ENCODE data around the gene DNPH1. TPM values are rescaled to one million over a fixed set of nuclear protein-coding genes. Genes with fewer than 3 reads are reported as not detected.

Gene DNPH1
- polyA plus RNA-seq, 3 donors: 31.9 to 55.4 (median 42.7) TPM

- Histone ChIP-seq H3K4me2 (replicated peaks; ENCODE audit: extremely low read depth, low read length, poor library complexity, severe bottlenecking) (no peak overlapping the region), H2AFZ (ENCODE audit: insufficient read depth, low read depth, low read length, poor library complexity, severe bottlenecking) (no peak overlapping the region), H3K79me2 (ENCODE audit: insufficient read depth, low read length) (no peaks in the 10 kb centered on the region), H3K27ac (ENCODE audit: low read depth in 1 of 2, low read length in 2 of 2) (no peak overlapping the region), H3K36me3 (replicated peaks in 1 of 2; ENCODE audit: control insufficient read depth in 1 of 2, insufficient read depth in 2 of 2, low read length in 2 of 2) (peaks cover 18 to 26% of the 10 kb centered on the region in 2 donors), H3K27me3 (ENCODE audit: control insufficient read depth in 2 of 2, insufficient read depth in 2 of 2, low read length in 2 of 2) (peaks cover 0 to 9% of the 10 kb centered on the region in 2 donors), H3K9me3 (replicated peaks in 1 of 2; ENCODE audit: control insufficient read depth in 1 of 2, insufficient read depth in 1 of 2, low read length in 2 of 2) (no peaks in the 10 kb centered on the region), H3K9ac (ENCODE audit: insufficient read depth, low read length, poor library complexity, severe bottlenecking) (no peak overlapping the region), H3K4me3 (replicated peaks in 1 of 3; ENCODE audit: low read depth in 2 of 3, low read length in 3 of 3) (no peak overlapping the region), H4K20me1 (ENCODE audit: insufficient read depth, low read length) (no peaks in the 10 kb centered on the region), H3K4me1 (ENCODE audit: control insufficient read depth in 1 of 2, insufficient read depth in 2 of 2, low read length in 2 of 2) (peaks cover 21 to 32% of the 10 kb centered on the region in 2 donors)
- Mint-ChIP-seq H3K4me1 (peaks cover 34% of the 10 kb centered on the region), H3K4me3 (no peak overlapping the region), H3K9me3 (no peaks in the 10 kb centered on the region), H3K36me3 (peaks cover 20 to 33% of the 10 kb centered on the region in 2 donors), H3K27me3 (ENCODE audit: low read depth in 3 of 3) (peaks cover 6 to 10% (median 7%) of the 10 kb centered on the region in 3 donors), H3K27ac (peak overlapping the region in 4 of 7 donors; percentile 20 to 60 (median 22))
- no peak for DNase-seq
- intact Hi-C loops (cut with micrococcal nuclease): no loop called here
- WGBS (ENCODE audit: insufficient coverage): 72% methylated on average over 7 of the region's 11 CpGs
- TF ChIP-seq, protein P1, sequence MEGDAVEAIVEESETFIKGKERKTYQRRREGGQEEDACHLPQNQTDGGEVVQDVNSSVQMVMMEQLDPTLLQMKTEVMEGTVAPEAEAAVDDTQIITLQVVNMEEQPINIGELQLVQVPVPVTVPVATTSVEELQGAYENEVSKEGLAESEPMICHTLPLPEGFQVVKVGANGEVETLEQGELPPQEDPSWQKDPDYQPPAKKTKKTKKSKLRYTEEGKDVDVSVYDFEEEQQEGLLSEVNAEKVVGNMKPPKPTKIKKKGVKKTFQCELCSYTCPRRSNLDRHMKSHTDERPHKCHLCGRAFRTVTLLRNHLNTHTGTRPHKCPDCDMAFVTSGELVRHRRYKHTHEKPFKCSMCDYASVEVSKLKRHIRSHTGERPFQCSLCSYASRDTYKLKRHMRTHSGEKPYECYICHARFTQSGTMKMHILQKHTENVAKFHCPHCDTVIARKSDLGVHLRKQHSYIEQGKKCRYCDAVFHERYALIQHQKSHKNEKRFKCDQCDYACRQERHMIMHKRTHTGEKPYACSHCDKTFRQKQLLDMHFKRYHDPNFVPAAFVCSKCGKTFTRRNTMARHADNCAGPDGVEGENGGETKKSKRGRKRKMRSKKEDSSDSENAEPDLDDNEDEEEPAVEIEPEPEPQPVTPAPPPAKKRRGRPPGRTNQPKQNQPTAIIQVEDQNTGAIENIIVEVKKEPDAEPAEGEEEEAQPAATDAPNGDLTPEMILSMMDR (IDR thresholded peaks at IDR 0.05): no peak
Measured at GRCh38 chr6:43226192-43226851, 3.0 kb downstream of the DNPH1 start.

- peak overlapping the region in 1 of 2 donors; percentile 80 for H3K27ac ChIP-seq (ENCODE audit: low read depth in 1 of 2, low read length in 2 of 2)
- H3K4me3 ChIP-seq (replicated peaks in 1 of 3; ENCODE audit: low read depth in 2 of 3, low read length in 3 of 3): no peak overlapping the region
- H4K20me1 ChIP-seq (ENCODE audit: insufficient read depth, low read length): no peaks in the 10 kb centered on the region
- Mint-ChIP-seq H3K4me1 (peaks cover 22% of the 10 kb centered on the region), H3K27me3 (ENCODE audit: low read depth in 3 of 3) (peaks cover 0 to 5% (median 4%) of the 10 kb centered on the region in 3 donors), H3K9me3 (no peaks in the 10 kb centered on the region), H3K27ac (peak overlapping the region in 3 of 7 donors; percentile 6 to 93 (median 90)), H3K4me3 (no peak overlapping the region), H3K36me3 (peaks cover 45 to 57% of the 10 kb centered on the region in 2 donors)
- H3K27me3 ChIP-seq (ENCODE audit: control insufficient read depth in 2 of 2, insufficient read depth in 2 of 2, low read length in 2 of 2): no peaks in the 10 kb centered on the region
- no peaks in the 10 kb centered on the region for H3K79me2 ChIP-seq (ENCODE audit: insufficient read depth, low read length)
- 97% methylated on average over 14 of the region's 14 CpGs for whole genome bisulfite sequencing (ENCODE audit: insufficient coverage)
- H2AFZ ChIP-seq (ENCODE audit: insufficient read depth, low read depth, low read length, poor library complexity, severe bottlenecking): no peak overlapping the region
- peaks cover 37 to 56% of the 10 kb centered on the region in 2 donors for H3K36me3 ChIP-seq (replicated peaks in 1 of 2; ENCODE audit: control insufficient read depth in 1 of 2, insufficient read depth in 2 of 2, low read length in 2 of 2)
- H3K9me3 ChIP-seq (replicated peaks in 1 of 2; ENCODE audit: control insufficient read depth in 1 of 2, insufficient read depth in 1 of 2, low read length in 2 of 2): no peaks in the 10 kb centered on the region
- TF ChIP-seq, protein P1 (IDR thresholded peaks at IDR 0.05): no peak
- H3K9ac ChIP-seq (ENCODE audit: insufficient read depth, low read length, poor library complexity, severe bottlenecking): no peak overlapping the region
- no peak overlapping the region for H3K4me2 ChIP-seq (replicated peaks; ENCODE audit: extremely low read depth, low read length, poor library complexity, severe bottlenecking)
- peaks cover 10 to 18% of the 10 kb centered on the region in 2 donors for H3K4me1 ChIP-seq (ENCODE audit: control insufficient read depth in 1 of 2, insufficient read depth in 2 of 2, low read length in 2 of 2)
- intact Hi-C loops (cut with micrococcal nuclease): no loop called here
- no peak for DNase-seq
Measured at GRCh38 chr6:43223175-43223574, 6.1 kb downstream of the DNPH1 start.
